SK-N-SH treated with all-trans-retinoic acid at 6 μM for 48 hours (cell line): ENCODE results near the gene KDM2B.

Source experiments
- ATAC-seq: fragments of 200-7000 bp; cut with Tn5 transposase; 3 replicates; pipeline ENCODE4 v1.9.1; 2020; ENCODE audit warnings: mild to moderate bottlenecking, moderate library complexity
- ARNTL ChIP-seq: fragments of 450-650 bp; formaldehyde crosslinking; IDR thresholded peaks from 2 replicates; pipeline ENCODE4 v1.5.0; 2020; ENCODE audit warnings: low read depth, mild to moderate bottlenecking, moderate library complexity, borderline replicate concordance
- BACH2 ChIP-seq: fragments of 250-450 bp; sonication (Bioruptor Pico); IDR thresholded peaks from 2 replicates; pipeline ENCODE4 v1.9.0; 2021; ENCODE audit warnings: mild to moderate bottlenecking, borderline replicate concordance
- CREB5 ChIP-seq: fragments of 250-450 bp; sonication (Bioruptor Pico); IDR thresholded peaks from 2 replicates; pipeline ENCODE4 v1.5.1; 2020; ENCODE audit warnings: low read depth, mild to moderate bottlenecking, moderate library complexity
- CSRNP3 ChIP-seq: fragments of 250-450 bp; sonication (Bioruptor Pico); IDR thresholded peaks from 2 replicates; pipeline ENCODE4 v1.5.1; 2021; ENCODE audit warnings: mild to moderate bottlenecking, moderate library complexity
- ESRRG ChIP-seq: fragments of 250-450 bp; sonication (Bioruptor Pico); IDR thresholded peaks from 2 replicates; pipeline ENCODE4 v1.6.1; 2021; ENCODE audit warnings: mild to moderate bottlenecking
- ISL1 ChIP-seq: fragments of 250-450 bp; sonication (Bioruptor Pico); IDR thresholded peaks from 2 replicates; pipeline ENCODE4 v2.1.2; 2022; ENCODE audit warnings: mild to moderate bottlenecking, moderate library complexity
- OSR1 ChIP-seq: fragments of 250-450 bp; sonication (Bioruptor Pico); IDR thresholded peaks from 2 replicates; pipeline ENCODE4 v1.8.0; 2022; ENCODE audit warnings: moderate library complexity, mild to moderate bottlenecking, inconsistent platforms
- PATZ1 ChIP-seq: fragments of 250-450 bp; sonication (Bioruptor Pico); IDR thresholded peaks from 2 replicates; pipeline ENCODE4 v1.8.0; 2020; ENCODE audit warnings: mild to moderate bottlenecking, moderate library complexity, borderline replicate concordance
- POU6F1 ChIP-seq: fragments of 250-450 bp; sonication (Bioruptor Pico); IDR thresholded peaks from 2 replicates; pipeline ENCODE4 v1.8.0; 2021; ENCODE audit warnings: low read depth, mild to moderate bottlenecking, moderate library complexity, borderline replicate concordance
- PPARA ChIP-seq: fragments of 250-450 bp; sonication (Bioruptor Pico); IDR thresholded peaks from 2 replicates; pipeline ENCODE4 v1.5.0; 2020; ENCODE audit warnings: mild to moderate bottlenecking, borderline replicate concordance
- RARB ChIP-seq: fragments of 250-450 bp; sonication (Bioruptor Pico); IDR thresholded peaks from 2 replicates; pipeline ENCODE4 v1.8.0; 2021; ENCODE audit warnings: mild to moderate bottlenecking, moderate library complexity
- SNAI2 ChIP-seq: fragments of 250-450 bp; sonication (Bioruptor Pico); IDR thresholded peaks from 2 replicates; pipeline ENCODE4 v1.5.0; 2020; ENCODE audit warnings: mild to moderate bottlenecking, moderate library complexity
- TCF4 ChIP-seq: fragments of 250-450 bp; sonication (Bioruptor Pico); IDR thresholded peaks from 2 replicates; pipeline ENCODE4 v1.8.0; 2021; ENCODE audit warnings: mild to moderate bottlenecking, moderate library complexity, borderline replicate concordance
- TOX ChIP-seq: fragments of 250-450 bp; sonication (Bioruptor Pico); IDR thresholded peaks from 2 replicates; pipeline ENCODE4 v1.8.0; 2021; ENCODE audit warnings: mild to moderate bottlenecking, moderate library complexity, borderline replicate concordance
- TSHZ2 ChIP-seq: fragments of 250-450 bp; sonication (Bioruptor Pico); IDR thresholded peaks from 2 replicates; pipeline ENCODE4 v1.5.0; 2020; ENCODE audit warnings: mild to moderate bottlenecking, moderate library complexity
- ZC3H10 ChIP-seq: fragments of 250-450 bp; sonication (Bioruptor Pico); IDR thresholded peaks from 2 replicates; pipeline ENCODE4 v1.5.1; 2021; ENCODE audit warnings: mild to moderate bottlenecking, moderate library complexity
- ZFP3 ChIP-seq: fragments of 250-450 bp; sonication (Bioruptor Pico); IDR thresholded peaks from 2 replicates; pipeline ENCODE4 v1.5.0; 2020; ENCODE audit warnings: mild to moderate bottlenecking, moderate library complexity
- ZNF565 ChIP-seq: fragments of 450-650 bp; formaldehyde crosslinking; conservative IDR thresholded peaks from 2 replicates; pipeline ENCODE4 v1.5.0; 2020; ENCODE audit warnings: low read depth, mild to moderate bottlenecking, moderate library complexity
- ZNF70 ChIP-seq: fragments of 450-650 bp; formaldehyde crosslinking; IDR thresholded peaks from 2 replicates; pipeline ENCODE4 v1.5.0; 2020; ENCODE audit warnings: mild to moderate bottlenecking, moderate library complexity
- ZNF8 ChIP-seq: fragments of 450-650 bp; formaldehyde crosslinking; IDR thresholded peaks from 2 replicates; pipeline ENCODE4 v1.5.0; 2020; ENCODE audit warnings: mild to moderate bottlenecking, moderate library complexity

The KDM2B gene

GRCh38 chr12:121532503-121533393, 48.1 kb downstream of the KDM2B start:
- TF ChIP-seq ZNF70 (CRISPR knock-in tag) (no peak), TCF4 (CRISPR knock-in tag) (no peak), ISL1 (CRISPR knock-in tag) (no peak), SNAI2 (CRISPR knock-in tag) (no peak), ZC3H10 (no peak), PATZ1 (CRISPR knock-in tag) (no peak), RARB (CRISPR knock-in tag) (no peak), CREB5 (CRISPR knock-in tag) (no peak), OSR1 (CRISPR knock-in tag) (no peak), ZNF565 (CRISPR knock-in tag) (no peak), ZFP3 (CRISPR knock-in tag) (no peak), TOX (no peak), ARNTL (CRISPR knock-in tag) (no peak), PPARA (no peak)
- ATAC-seq, result no peak

GRCh38 chr12:121531356-121531750, 49.5 kb downstream of the KDM2B start:
- no peak for ATAC-seq
- no peak for TF ChIP-seq SNAI2 (CRISPR knock-in tag)
- no peak for TF ChIP-seq ESRRG (CRISPR knock-in tag)
- TF ChIP-seq POU6F1 (CRISPR knock-in tag), result no peak
- no peak for TF ChIP-seq CREB5 (CRISPR knock-in tag)
- TF ChIP-seq TSHZ2 (CRISPR knock-in tag), result no peak
- no peak for TF ChIP-seq ZNF565 (CRISPR knock-in tag)
- no peak for TF ChIP-seq RARB (CRISPR knock-in tag)
- no peak for TF ChIP-seq BACH2 (CRISPR knock-in tag)
- no peak for TF ChIP-seq ZNF8 (CRISPR knock-in tag)
- no peak for TF ChIP-seq TOX
- no peak for TF ChIP-seq CSRNP3 (CRISPR knock-in tag)
- TF ChIP-seq ARNTL (CRISPR knock-in tag), result no peak
- no peak for TF ChIP-seq PPARA
- no peak for TF ChIP-seq ZC3H10
- no peak for TF ChIP-seq ISL1 (CRISPR knock-in tag)
- no peak for TF ChIP-seq OSR1 (CRISPR knock-in tag)
- no peak for TF ChIP-seq ZNF70 (CRISPR knock-in tag)
